ENCODE data around the gene RPF1. TPM values are rescaled to one million over a fixed set of nuclear protein-coding genes. Genes with fewer than 3 reads are reported as not detected.

Gene RPF1
- total RNA-seq, 1 experiment from 2014 or later: 36.1 TPM

DNA sequence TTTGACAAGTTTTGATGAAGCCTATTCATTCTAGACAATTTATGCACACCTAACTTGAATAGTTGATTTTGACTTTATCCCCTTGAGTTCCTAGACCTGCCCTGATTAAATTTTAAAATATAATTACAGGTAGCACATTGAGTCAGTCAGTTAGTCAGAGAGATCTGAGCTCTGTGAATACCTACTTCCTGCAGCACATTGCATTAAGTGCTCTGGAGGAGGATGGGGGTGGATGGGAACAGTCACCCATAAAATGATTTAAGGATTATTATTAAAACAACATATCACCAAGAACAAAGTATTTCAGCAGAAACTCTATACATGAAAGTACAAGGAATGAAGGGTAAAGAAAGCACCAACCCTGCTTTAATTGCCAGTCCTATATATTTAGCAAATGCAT is 11.8 kb upstream of the RPF1 start:
- Mint-ChIP-seq H3K4me3 (no peak overlapping the region), H3K9me3 (no peaks in the 10 kb centered on the region), H3K36me3 (ENCODE audit: insufficient read depth in 1 of 3, low read depth in 3 of 3) (no peaks in the 10 kb centered on the region), H3K4me1 (no peaks in the 10 kb centered on the region), H3K27me3 (ENCODE audit: low read depth) (peaks cover 85% of the 10 kb centered on the region), H3K27ac (no peak overlapping the region)
- no peaks in the 10 kb centered on the region for H3K23me2 ChIP-seq (ENCODE audit: insufficient read length, low read depth, low read length, poor library complexity, severe bottlenecking)
- no peak overlapping the region for H4K5ac ChIP-seq (ENCODE audit: insufficient read length, low read depth, low read length)
- H3K9me3 ChIP-seq (ENCODE audit: control insufficient read depth, low read depth, low read length): no peaks in the 10 kb centered on the region
- H3K9ac ChIP-seq (ENCODE audit: extremely low read depth, insufficient read length, low read length): no peak overlapping the region
- H3K4me1 ChIP-seq (ENCODE audit: insufficient read depth, low read length): no peaks in the 10 kb centered on the region
- no peak overlapping the region for H2BK20ac ChIP-seq (ENCODE audit: low read depth, low read length, poor library complexity, severe bottlenecking)
- no peaks in the 10 kb centered on the region for H3K79me2 ChIP-seq (ENCODE audit: insufficient read depth, low read length)
- no peak overlapping the region for H3K56ac ChIP-seq (ENCODE audit: insufficient read length, low read depth, low read length)
- no peaks in the 10 kb centered on the region for H3K27me3 ChIP-seq (ENCODE audit: insufficient read depth, low read length)
- no peak overlapping the region for H2BK120ac ChIP-seq (ENCODE audit: low read depth, low read length, poor library complexity, severe bottlenecking)
- H2BK12ac ChIP-seq (ENCODE audit: insufficient read length, low read depth, low read length): no peak overlapping the region
- no peak overlapping the region for H2BK15ac ChIP-seq (ENCODE audit: low read depth, low read length)
- H3K14ac ChIP-seq (ENCODE audit: insufficient read depth, low read length): no peak overlapping the region
- H3K4ac ChIP-seq (ENCODE audit: low read depth, low read length): no peak overlapping the region
- H4K8ac ChIP-seq (replicated peaks; ENCODE audit: insufficient read length, low read depth, low read length): no peak overlapping the region
- H2BK5ac ChIP-seq (ENCODE audit: insufficient read length, low read length): no peak overlapping the region
- H3K79me1 ChIP-seq (ENCODE audit: insufficient read depth, low read depth, low read length, poor library complexity, severe bottlenecking): no peaks in the 10 kb centered on the region
- no peaks in the 10 kb centered on the region for H4K20me1 ChIP-seq (ENCODE audit: control insufficient read depth, insufficient read depth, insufficient read length)
- H3T11ph ChIP-seq (ENCODE audit: low read length): no peak overlapping the region
- DNase-seq: no peak
- no peak overlapping the region for H3K27ac ChIP-seq (ENCODE audit: insufficient read length, low read depth, low read length)
- no peak overlapping the region for H3K18ac ChIP-seq (ENCODE audit: insufficient read length, low read depth, low read length)
- H3K4me2 ChIP-seq (ENCODE audit: insufficient read depth, insufficient read length, low read length): no peak overlapping the region
- H3K23ac ChIP-seq (ENCODE audit: insufficient read length, low read depth, low read length): no peak overlapping the region
- TF ChIP-seq, protein P1, sequence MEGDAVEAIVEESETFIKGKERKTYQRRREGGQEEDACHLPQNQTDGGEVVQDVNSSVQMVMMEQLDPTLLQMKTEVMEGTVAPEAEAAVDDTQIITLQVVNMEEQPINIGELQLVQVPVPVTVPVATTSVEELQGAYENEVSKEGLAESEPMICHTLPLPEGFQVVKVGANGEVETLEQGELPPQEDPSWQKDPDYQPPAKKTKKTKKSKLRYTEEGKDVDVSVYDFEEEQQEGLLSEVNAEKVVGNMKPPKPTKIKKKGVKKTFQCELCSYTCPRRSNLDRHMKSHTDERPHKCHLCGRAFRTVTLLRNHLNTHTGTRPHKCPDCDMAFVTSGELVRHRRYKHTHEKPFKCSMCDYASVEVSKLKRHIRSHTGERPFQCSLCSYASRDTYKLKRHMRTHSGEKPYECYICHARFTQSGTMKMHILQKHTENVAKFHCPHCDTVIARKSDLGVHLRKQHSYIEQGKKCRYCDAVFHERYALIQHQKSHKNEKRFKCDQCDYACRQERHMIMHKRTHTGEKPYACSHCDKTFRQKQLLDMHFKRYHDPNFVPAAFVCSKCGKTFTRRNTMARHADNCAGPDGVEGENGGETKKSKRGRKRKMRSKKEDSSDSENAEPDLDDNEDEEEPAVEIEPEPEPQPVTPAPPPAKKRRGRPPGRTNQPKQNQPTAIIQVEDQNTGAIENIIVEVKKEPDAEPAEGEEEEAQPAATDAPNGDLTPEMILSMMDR (conservative IDR thresholded peaks at IDR 0.05): no peak
- H4K91ac ChIP-seq (ENCODE audit: insufficient read length, low read depth, low read length): no peak overlapping the region
- no peak overlapping the region for H2AK5ac ChIP-seq (ENCODE audit: insufficient read length, low read length)
- no peak overlapping the region for H2AFZ ChIP-seq (ENCODE audit: low read length)
